Right forelimb (tissue), 1 donor: Measurements from ENCODE around the gene MYO10.
"Not testable (repeated sequence)": the region's sequence is repeated elsewhere in the genome, so short reads cannot be mapped to it uniquely, and the experiment has no call there.

Experiments
- DNase-seq: peaks from one replicate; pipeline ENCODE4 v3.0.0-alpha.2; 2018

Gene MYO10

DNA sequence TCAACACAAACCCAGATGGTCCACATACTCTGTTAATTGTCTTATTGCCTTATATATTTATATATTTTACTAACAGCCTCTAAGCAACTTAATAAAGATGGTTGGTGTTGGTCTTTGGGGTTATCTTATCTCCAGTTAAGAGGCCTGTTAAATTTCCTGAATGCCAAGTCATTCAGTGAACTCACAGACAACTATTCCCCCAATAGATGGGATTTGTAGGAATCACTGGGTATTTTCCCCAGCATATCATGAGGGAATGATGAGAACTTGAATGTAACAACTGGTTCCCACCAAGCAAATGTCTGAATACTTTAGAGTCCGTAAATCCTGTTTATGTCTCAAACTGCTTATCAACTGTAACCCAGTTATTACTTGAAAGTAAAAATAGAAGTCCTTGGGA is 276.6 kb downstream of the MYO10 start:
- no peak for DNase-seq

DNA sequence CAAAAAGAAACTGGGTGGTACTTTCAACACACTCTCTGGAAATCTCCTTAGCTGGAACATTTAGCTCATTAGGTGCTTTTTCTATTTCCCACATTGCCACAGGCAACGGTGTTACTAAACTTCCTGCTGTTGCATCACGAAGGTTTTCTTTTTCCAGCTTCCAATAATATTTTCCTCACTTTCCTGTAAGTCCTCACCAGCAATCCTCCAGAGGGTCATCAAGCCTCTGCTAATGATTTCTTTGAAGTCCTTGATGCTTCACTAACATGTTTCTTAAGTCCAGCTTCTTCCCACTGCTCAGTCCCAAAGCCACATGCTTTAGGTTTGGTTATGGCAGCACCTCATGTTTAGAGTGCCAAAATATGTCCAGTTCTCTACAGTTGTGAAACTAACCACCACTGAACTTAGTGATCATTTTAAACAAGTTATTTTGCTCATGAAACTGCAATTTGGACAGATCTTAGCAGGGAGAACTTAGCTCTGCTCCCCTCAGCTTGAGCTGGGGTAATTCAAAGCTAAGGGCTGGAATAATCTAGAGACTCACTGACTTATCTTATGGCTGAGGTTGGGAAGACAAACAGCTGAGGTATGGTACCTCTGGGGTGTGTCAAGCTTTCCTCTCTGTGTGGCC is 279.4 kb downstream of the MYO10 start:
- peak; percentile 49 for DNase-seq

DNA sequence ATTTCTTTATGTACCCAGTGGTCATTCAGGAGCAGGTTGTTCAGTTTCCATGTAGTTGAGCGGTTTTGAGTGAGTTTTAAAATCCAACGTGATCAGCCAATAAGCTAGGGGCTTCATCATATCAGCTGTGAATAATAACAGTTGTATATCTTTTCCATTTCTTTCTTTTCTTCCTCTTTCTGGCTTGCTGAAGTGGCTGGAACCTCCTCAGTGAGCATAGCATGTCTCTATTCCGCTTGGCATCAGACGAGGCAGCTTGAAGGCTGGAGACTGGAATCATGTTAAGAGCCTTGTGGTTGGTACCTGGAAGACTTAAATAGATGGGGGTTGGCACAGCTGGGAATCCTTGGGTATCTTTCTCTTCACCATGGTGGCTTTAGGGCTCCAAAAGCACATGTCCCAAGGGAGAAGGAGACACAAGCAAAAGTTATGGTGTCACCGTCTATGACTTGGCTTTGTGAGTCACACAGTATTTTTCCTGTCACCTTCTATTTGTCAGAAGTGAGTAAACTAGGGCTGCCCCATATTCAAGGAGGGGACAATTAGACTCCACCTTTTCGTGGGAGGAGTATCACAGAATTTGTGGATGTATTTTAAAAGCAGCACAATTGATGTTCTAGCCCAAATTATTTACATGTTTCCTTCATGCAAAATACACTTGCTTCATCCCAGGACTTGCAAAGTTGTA is 281.3 kb downstream of the MYO10 start:
- no peak for DNase-seq

DNA sequence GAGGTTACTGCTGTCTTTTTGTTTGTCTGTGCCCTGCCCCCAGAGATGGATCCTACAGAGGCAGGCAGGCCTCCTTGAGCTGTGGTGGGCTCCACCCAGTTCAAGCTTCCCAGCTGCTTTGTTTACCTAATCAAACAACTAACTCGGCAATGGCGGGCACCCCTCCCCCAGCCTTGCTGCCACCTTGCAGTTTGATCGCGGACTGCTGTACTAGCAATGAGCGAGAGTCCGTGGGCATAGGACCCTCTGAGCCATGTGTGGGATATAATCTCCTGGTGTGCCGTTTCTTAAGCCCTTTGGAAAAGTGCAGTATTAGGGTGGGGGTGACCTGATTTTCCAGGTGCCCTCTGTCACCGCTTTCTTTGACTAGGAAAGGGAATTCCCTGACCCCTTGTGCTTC is 287.3 kb downstream of the MYO10 start:
- DNase-seq: not testable (repeated sequence)

DNA sequence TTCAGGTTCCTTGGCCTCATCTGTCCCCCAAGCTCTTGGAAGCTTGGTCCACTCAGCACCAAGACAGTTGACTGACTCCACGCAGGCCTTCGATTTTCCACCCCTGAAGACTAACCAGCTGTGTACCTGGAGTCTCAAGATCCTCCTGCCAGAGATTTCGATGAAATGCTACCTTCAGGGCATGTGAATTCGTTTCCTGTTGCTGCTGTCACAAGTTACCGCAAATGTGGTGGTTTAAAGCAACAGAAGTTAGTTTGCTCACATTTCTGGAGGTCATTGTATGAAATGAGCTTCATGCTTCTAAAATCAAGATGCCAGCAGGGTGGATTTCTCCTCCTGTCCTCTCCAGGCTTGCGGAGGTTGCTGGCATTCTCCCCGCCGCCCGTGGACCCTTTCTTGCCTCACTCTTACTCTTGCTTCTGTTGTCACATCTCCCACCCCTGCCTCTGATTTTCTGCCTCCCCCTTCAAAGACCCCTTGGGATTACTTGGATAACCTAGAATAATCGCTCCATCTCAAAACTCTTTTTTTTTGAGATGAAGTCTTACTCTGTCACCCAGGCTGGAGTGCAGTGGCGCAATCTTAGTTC is 291.7 kb downstream of the MYO10 start:
- DNase-seq: no peak

DNA sequence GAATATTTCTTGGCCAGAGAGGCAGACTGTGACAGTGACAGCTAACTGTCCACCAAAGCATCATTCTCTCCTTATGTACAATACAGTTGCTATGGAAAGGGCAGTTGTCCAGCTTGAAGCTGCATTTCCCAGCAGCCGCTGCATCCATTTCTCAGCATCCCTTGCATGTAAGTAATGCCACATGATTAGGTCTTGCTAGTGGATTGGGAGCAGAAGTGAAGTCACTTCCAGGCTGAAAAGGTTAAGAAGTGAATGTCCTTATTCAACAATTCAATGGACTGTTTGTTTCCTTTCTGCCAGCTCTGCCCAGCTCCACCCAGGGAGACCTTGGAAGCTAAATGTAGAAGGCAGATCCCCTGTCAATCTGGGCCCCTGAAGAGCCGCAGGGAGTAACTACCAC is 293.2 kb downstream of the MYO10 start:
- no peak for DNase-seq

DNA sequence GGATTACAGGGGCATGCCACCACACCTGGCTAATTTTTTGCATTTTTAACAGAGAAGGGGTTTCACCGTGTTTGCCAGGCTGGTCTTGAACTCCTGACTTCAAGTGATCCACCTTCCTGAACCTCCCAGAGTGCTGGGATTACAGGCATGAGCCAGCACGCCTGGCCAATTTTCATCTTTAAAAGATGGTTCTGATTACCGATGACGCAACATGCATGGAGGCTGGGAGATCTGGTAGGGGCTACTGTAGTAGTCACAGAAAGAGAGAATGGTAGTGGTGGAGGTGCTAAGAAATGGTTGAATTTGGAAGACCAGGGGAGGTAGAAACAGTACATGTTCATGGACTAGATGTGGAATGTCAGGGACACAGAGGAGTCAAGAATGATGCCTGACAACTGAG is 296.9 kb downstream of the MYO10 start:
- no peak for DNase-seq

DNA sequence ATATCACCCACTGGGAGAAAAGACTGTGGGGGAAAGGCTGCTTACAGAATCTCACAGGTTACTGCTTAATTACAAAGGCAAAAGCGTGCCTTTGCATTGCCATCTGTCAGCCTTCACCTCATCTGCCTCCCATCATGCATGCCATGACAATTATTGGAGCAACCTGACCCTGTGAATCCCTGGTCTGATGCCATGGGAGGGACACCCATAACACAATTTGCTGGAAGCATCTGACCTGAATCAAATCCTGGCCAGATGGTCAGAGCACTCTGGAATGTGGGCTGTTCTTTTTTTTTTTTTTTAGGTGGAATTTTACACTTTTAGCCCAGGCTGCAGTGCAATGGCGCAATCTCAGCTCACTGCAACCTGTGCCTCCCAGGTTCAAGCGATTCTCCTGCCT is 307.7 kb downstream of the MYO10 start:
- DNase-seq: no peak

DNA sequence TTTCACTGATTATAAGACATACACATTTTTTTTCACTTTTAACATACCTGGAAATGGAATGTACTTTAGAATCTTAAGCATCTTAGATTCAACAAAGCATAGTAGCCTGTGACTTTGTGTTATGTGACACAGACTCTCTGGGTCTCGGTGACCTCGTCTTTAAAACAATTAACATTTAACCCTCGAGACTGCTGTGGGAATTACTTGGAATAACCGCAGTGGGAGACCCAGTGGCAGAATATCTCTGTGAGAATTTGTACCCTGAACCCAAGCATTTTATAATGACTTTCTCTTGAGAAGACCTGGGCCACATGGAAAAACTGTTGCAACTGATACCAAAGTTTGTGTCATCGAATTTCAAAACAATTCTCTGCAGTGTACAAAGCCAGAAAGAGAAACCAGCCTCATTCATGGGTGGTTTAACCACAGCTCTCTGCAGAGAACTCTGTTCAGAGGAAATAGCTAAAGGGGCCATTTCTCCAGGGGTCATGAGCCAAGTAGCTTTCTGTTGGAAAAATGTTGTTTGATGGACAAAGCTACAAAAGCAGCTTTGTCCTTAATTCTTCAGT is 309.3 kb downstream of the MYO10 start:
- DNase-seq: no peak

DNA sequence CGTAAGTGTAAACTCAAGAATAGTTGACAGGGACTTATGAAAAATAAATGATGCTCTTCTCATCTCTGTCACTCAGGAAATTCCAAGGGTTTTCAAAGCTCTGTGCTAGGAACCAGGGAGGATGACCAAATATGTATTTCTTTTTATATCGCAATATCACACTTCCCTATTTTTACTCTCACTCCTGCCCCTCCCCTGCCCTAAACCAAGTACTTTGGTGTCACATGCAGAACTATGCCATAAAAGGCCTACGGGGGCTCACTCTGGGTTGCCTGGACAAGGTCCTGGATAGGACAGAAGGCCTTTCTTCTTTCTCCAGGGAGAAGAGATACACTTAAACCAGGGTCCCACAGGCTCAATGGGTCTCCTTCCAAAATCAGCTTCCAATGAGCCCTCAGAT is 311.0 kb downstream of the MYO10 start:
- DNase-seq: no peak

DNA sequence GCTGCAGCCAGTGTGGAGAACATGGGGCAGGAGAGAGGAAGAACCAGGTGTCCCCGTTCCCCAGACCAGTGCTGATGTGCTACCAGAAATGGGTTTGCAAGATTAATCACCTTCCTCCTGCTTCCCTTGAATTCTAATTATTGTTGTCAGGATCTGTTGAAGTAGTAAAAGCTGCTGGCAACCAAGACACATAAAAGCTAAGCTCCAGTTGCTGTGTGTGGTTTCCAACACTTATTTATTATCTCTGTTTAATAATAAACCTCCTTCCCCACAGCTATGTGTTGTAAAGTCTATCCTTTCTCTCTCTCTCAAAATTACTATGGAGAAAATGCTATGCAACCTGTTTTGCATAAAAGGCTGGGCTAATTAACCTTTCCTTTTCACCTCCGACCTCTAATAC is 317.0 kb downstream of the MYO10 start:
- no peak for DNase-seq

DNA sequence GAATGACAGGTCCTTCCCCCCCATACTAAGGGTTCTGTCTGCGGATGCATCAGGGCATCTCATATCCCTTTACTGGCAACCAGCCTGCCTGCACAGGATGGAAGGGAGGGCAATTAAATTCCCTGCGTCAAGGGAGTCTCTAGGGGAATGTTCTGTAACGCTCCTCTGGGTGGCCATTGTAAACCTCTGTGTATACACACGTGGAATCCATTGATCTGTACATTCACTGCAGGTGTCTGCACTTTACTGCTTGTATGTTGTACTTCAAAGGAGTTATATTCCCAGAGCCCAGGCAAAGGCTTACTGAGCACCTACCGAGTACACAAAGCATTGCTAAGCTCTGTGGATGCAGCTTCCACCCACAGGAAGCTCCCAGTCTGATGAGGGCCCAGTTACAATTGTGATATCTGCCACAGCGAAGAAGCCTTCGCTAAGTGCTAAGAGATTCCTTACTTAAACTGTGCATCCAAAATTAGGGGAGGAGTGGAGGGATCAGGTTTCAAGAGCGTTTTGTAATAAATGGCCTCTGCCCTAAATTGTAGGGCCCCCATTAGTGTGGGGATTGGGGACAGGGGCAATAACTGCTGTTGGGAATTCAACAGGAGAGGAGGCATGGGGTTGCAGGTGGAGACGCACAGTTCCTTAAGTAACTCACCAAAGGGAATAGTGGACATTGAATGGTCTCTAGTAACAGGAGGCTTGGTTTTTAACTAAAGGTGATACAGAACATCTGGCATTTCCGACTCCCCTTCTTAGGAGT is 317.8 kb downstream of the MYO10 start:
- DNase-seq: no peak

DNA sequence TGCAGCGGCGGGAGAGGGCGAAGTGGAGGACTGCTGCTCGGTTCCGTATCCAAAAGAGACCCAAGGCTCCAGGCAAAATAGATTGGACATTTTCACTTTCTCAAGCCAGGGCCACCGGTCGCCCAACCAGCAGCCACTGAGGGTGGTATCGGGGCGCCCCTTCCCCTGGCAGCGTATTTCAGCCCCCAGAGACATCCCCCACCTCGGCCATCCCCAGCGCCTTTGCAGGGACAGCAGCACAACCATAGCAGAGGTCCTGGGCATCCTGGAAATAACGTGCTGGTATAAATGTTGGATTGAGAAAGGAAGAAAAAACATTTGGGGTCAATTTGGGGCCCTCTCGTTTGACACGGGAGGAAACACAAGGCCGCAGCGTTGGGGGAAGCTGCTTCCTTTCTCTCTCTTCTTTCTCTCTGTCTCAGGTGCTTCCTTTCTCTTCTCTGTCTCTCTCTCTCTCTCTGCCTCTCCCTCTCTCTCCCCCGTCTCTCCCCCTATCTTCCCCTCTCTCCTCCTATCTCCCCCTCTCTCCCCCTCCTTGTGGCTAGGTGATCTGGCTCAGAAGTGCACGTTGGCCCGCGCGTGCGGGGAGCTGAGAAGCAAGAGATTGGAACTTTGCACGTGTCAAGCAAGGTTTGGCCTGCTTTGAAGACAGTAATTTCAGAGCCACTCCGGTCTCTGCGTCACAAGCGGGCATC is 318.7 kb downstream of the MYO10 start:
- no peak for DNase-seq

DNA sequence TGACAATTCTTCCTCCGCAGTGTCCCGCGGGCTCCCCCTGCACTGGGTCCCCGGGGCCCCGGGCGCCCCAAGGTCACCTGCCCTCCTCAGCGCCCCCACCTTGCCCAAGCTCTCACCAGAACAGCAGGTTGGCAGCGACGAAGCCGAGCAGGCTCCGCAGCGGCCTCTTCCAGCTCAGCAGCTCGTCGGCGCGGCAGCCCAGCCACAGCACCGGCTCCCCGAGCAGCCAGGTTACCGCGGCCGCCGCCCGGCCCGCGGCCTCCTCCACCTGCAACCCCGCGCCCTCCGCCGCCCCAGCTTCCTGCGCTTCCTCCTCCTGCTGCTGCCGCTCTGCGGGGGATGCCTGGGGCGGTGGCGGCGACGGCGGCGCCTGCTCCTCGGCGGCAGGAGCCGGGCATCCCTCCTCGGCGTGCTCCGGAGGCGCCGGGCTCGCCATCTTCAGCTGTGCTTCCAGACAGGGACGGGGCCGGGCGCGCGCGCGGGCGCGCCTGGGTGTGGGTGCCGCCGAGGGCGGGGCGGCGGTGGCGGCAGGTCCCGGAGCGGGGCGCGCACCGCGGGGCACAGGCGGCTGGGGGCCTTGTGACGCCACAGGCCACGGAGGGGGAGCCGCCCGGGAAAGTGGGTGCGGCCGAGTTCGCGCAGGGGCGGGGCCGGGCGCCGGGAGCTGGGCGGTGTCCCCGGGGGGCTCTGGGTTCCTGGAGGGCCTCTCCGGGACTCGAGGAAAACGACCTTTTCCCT is 319.4 kb downstream of the MYO10 start, which contains the start of gene RETREG1:
RETREG1 (minus strand) TSS at position 462 of the 738 bp plus-strand sequence; CDS start at position 436, 26 bp downstream.
- DNase-seq: peak; percentile 70

DNA sequence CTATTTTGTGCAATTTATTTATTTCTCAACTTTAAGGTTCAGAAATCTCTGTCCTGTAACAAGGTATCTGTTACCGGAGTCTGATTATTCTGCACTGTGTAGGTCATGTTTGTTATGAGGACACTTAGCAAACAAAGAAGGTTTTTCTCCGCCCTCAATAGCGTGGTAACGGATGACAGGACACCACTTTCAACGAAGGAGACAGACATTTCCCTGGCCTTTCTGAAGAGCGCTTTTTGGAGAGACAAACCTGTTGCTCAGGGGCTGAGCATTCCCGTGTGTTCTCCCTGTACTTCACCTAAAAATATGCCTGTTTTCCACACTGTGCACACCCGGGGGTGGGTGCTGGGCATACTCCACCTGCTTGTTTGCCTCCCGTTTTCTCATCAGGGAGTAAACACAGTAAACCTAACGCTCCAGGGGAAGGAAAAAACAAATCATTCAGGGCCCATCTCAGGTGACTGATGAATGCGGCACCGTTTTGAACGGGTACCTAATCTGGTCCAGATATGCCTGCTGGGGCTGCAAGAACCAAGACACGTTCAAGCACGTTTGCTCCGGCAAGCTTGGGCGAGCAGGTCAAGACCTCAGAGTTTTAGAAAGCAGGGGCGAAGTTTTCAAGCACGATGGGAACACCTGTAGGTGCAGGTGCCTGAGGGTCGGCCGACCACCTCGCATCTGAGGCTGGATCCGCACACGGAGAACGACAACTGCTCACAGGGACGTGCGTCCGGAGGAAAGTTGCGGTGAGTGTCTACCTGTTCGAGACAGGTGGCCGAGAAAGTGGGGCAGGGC is 320.1 kb downstream of the MYO10 start:
- DNase-seq: no peak

DNA sequence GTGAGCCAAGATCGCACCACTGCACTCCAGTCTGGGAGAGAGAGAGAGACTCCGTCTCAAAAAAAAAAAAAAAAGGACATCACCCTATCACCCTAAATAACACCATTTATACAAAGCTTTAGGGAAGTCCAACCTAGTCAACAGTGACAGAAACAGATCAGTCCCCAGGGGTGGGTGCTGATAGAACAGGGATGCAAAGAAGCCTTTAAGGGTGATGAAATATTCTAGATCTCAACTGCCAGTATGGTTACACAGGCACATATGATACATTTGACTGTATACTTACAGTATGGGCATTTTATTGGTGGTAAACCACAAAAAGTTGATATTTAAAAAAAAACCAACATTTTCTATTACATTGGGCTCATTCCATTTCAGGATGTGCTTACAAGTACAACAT is 324.1 kb downstream of the MYO10 start:
- no peak for DNase-seq
